WTC11 (cell line): ENCODE data around the gene RBM11. TPM values are rescaled to one million over a fixed set of nuclear protein-coding genes. Genes with fewer than 3 reads are reported as not detected.
A peak's percentile ranks its signal among the peaks of the same experiment; 100 is the strongest.

Source experiments
- ATAC-seq: fragments of 200-7000 bp; cut with Tn5 transposase; 2 replicates; pipeline ENCODE4 v1.10.0; 2021; ENCODE audit warnings: mild to moderate bottlenecking, moderate library complexity
- CTCF ChIA-PET: fragments of 300-600 bp; sonication (Branson Sonifier 250); formaldehyde crosslinking; loops from one replicate; lab custom pipeline; 2021; ENCODE audit warnings: antibody characterized with exemption; lab: Charles Lee
- POLR2A ChIA-PET: fragments of 350-600 bp; sonication (Branson Sonifier 250); formaldehyde crosslinking; loops from one replicate; lab custom pipeline; 2021; ENCODE audit warnings: antibody characterized with exemption; lab: Charles Lee
- DNase-seq: peaks from one replicate; pipeline ENCODE4 v3.0.0; 2021; ENCODE audit warnings: low spot score
- H3K27ac Mint-ChIP-seq: 2 replicates; pipeline ENCODE4 v1.8.0; 2021; ENCODE audit warnings: mixed read lengths
- H3K27me3 Mint-ChIP-seq: 2 replicates; pipeline ENCODE4 v1.8.0; 2021; ENCODE audit warnings: low read depth, mild to moderate bottlenecking, moderate library complexity, mixed read lengths
- H3K36me3 Mint-ChIP-seq: 2 replicates; pipeline ENCODE4 v1.8.0; 2021; ENCODE audit warnings: mixed read lengths
- H3K4me1 Mint-ChIP-seq: 2 replicates; pipeline ENCODE4 v1.8.0; 2022; ENCODE audit warnings: mixed read lengths
- H3K4me3 Mint-ChIP-seq: 2 replicates; pipeline ENCODE4 v1.8.0; 2021; ENCODE audit warnings: mild to moderate bottlenecking, moderate library complexity, mixed read lengths
- H3K9me3 Mint-ChIP-seq: 2 replicates; pipeline ENCODE4 v1.8.0; 2021; ENCODE audit warnings: mixed read lengths
- GRHL2 ChIP-seq: fragments of 250-450 bp; sonication (Bioruptor Pico); IDR thresholded peaks from 2 replicates; pipeline ENCODE4 v1.8.0; 2022; ENCODE audit warnings: mild to moderate bottlenecking, moderate library complexity; ENCODE audit not compliant: insufficient replicate concordance, severe bottlenecking
- GTF2I ChIP-seq: fragments of 250-450 bp; sonication (Bioruptor Pico); conservative IDR thresholded peaks from 2 replicates; pipeline ENCODE4 v1.4.0; 2021; ENCODE audit warnings: mild to moderate bottlenecking
- IRF2 ChIP-seq: sonication (generic); formaldehyde crosslinking; IDR thresholded peaks from 2 replicates; pipeline ENCODE4 v1.8.0; 2022; ENCODE audit warnings: low read depth, missing genetic modification reagents, borderline replicate concordance
- JAZF1 ChIP-seq: fragments of 250-450 bp; sonication (Bioruptor Pico); IDR thresholded peaks from 2 replicates; pipeline ENCODE4 v1.9.0; 2021; ENCODE audit warnings: moderate library complexity, mild to moderate bottlenecking, inconsistent platforms
- TEAD4 ChIP-seq: sonication (generic); formaldehyde crosslinking; IDR thresholded peaks from 2 replicates; pipeline ENCODE4 v1.8.0; 2022; ENCODE audit warnings: mild to moderate bottlenecking, missing genetic modification reagents
- ZNF121 ChIP-seq: sonication (generic); formaldehyde crosslinking; IDR thresholded peaks from 2 replicates; pipeline ENCODE4 v1.8.0; 2023; ENCODE audit warnings: missing genetic modification reagents
- ZNF263 ChIP-seq: sonication (generic); formaldehyde crosslinking; IDR thresholded peaks from 2 replicates; pipeline ENCODE4 v1.8.1; 2022; ENCODE audit warnings: low read depth, mild to moderate bottlenecking, moderate library complexity, missing genetic modification reagents
- ZNF396 ChIP-seq: fragments of 250-450 bp; sonication (Bioruptor Pico); IDR thresholded peaks from 2 replicates; pipeline ENCODE4 v1.8.0; 2021; ENCODE audit warnings: mild to moderate bottlenecking, moderate library complexity, borderline replicate concordance
- ZNF416 ChIP-seq: fragments of 250-450 bp; sonication (Bioruptor Pico); IDR thresholded peaks from 2 replicates; pipeline ENCODE4 v1.9.0; 2021; ENCODE audit warnings: mild to moderate bottlenecking, inconsistent platforms
- total RNA-seq: library from RNA; stranded (reverse); gene quantifications from 3 replicates; pipeline ENCODE4 v1.2.3, GENCODE V29; 2021
- TF ChIP-seq, protein P1 (sequence below): fragments of 250-450 bp; sonication (Bioruptor Pico); IDR thresholded peaks from 2 replicates; pipeline ENCODE4 v1.9.0; 2021; ENCODE audit warnings: mild to moderate bottlenecking
- TF ChIP-seq, protein P2 (sequence below): sonication (generic); formaldehyde crosslinking; conservative IDR thresholded peaks from 2 replicates; pipeline ENCODE4 v1.8.1; 2023; ENCODE audit warnings: mild to moderate bottlenecking, low read depth, missing genetic modification reagents, moderate library complexity
- TF ChIP-seq, protein P3 (sequence below): sonication (generic); formaldehyde crosslinking; IDR thresholded peaks from 2 replicates; pipeline ENCODE4 v1.8.1; 2022; ENCODE audit warnings: missing genetic modification reagents, borderline replicate concordance
- TF ChIP-seq, protein P4 (sequence below): sonication (generic); formaldehyde crosslinking; IDR thresholded peaks from 2 replicates; pipeline ENCODE4 v1.8.0; 2023; ENCODE audit warnings: missing genetic modification reagents
- TF ChIP-seq, protein P5 (sequence below): sonication (generic); formaldehyde crosslinking; IDR thresholded peaks from 2 replicates; pipeline ENCODE4 v1.8.1; 2023; ENCODE audit warnings: mild to moderate bottlenecking, missing genetic modification reagents, moderate library complexity
- TF ChIP-seq, protein P6 (sequence below): sonication (generic); formaldehyde crosslinking; IDR thresholded peaks from 2 replicates; pipeline ENCODE4 v1.8.0; 2022; ENCODE audit warnings: mild to moderate bottlenecking, missing genetic modification reagents

Gene RBM11
- total RNA-seq, 1 experiment from 2014 or later: 2.9 TPM

DNA sequence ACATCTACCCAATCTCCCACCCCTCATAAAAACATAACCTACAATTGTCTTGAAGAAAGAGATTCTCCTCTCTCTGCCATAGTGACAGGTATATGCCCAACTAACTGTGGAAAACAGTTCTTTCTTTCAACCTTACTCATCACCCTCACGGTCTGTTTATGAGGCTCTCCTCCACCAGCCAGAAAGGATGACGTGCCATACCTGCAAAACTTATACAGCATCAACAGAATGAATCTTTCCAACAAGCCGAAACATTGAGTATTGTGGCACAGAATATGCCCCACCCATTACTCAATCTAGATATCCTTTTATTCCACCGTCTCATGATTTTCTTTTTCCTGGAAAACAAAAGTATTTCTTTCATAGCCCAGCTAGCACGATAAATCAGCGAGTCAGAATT, 55.7 kb downstream of the RBM11 start (continued):
- TF ChIP-seq, protein P1, sequence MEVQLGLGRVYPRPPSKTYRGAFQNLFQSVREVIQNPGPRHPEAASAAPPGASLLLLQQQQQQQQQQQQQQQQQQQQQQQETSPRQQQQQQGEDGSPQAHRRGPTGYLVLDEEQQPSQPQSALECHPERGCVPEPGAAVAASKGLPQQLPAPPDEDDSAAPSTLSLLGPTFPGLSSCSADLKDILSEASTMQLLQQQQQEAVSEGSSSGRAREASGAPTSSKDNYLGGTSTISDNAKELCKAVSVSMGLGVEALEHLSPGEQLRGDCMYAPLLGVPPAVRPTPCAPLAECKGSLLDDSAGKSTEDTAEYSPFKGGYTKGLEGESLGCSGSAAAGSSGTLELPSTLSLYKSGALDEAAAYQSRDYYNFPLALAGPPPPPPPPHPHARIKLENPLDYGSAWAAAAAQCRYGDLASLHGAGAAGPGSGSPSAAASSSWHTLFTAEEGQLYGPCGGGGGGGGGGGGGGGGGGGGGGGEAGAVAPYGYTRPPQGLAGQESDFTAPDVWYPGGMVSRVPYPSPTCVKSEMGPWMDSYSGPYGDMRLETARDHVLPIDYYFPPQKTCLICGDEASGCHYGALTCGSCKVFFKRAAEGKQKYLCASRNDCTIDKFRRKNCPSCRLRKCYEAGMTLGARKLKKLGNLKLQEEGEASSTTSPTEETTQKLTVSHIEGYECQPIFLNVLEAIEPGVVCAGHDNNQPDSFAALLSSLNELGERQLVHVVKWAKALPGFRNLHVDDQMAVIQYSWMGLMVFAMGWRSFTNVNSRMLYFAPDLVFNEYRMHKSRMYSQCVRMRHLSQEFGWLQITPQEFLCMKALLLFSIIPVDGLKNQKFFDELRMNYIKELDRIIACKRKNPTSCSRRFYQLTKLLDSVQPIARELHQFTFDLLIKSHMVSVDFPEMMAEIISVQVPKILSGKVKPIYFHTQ: no peak
- TF ChIP-seq, all 79 proteins: peak for 0

DNA sequence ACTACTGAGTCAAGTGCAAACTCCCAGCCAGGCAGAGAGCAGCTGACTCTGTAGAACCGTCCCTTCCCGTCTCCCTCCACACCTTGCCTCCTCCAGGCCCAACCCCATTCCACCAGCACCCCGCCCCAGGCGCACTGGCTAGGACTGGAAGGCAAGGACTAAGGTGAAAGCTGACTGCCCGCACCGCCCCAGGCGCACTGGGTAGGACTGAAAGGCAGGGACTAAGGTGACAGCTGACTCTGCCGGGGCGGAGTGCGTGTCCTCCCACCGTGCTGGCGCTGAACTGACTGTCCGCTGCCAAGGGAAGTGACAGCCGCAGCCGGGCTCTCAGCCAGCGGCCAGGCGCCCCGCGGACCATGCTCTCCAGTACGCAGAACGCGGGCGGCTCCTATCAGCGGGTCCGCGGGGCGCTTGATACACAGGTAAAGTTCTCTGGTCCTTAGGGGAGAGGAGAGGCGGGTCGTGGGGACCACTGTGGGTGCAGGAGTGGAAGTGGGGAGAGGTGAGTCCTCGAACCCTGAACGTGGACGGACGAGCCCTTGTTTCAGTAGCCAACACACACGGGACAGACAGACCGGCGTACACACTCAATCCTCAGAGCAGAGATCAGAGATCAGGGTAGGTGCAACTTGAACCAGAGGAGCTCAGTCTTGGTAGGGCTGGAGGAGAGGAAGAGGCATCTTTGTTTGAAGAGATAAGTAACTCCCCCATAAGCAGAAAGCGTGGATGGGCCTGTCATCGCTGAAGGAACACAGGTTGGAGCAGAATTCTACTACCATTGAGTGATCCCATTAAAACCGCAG, 58.0 kb downstream of the RBM11 start:
- Mint-ChIP-seq H3K36me3 (no peaks in the 10 kb centered on the region), H3K4me3 (peak overlapping the region; percentile 65), H3K27ac (no peak overlapping the region), H3K4me1 (peaks cover 18% of the 10 kb centered on the region), H3K9me3 (no peaks in the 10 kb centered on the region), H3K27me3 (peaks cover 24% of the 10 kb centered on the region)
- TF ChIP-seq ZNF416 (no peak), ZNF396 (CRISPR knock-in tag) (no peak), GRHL2 (CRISPR knock-in tag) (no peak), TEAD4 (CRISPR knock-in tag) (no peak), ZNF263 (no peak), GTF2I (no peak), ZNF121 (CRISPR knock-in tag) (no peak), IRF2 (CRISPR knock-in tag) (no peak), JAZF1 (CRISPR knock-in tag) (no peak)
- TF ChIP-seq, protein P2, sequence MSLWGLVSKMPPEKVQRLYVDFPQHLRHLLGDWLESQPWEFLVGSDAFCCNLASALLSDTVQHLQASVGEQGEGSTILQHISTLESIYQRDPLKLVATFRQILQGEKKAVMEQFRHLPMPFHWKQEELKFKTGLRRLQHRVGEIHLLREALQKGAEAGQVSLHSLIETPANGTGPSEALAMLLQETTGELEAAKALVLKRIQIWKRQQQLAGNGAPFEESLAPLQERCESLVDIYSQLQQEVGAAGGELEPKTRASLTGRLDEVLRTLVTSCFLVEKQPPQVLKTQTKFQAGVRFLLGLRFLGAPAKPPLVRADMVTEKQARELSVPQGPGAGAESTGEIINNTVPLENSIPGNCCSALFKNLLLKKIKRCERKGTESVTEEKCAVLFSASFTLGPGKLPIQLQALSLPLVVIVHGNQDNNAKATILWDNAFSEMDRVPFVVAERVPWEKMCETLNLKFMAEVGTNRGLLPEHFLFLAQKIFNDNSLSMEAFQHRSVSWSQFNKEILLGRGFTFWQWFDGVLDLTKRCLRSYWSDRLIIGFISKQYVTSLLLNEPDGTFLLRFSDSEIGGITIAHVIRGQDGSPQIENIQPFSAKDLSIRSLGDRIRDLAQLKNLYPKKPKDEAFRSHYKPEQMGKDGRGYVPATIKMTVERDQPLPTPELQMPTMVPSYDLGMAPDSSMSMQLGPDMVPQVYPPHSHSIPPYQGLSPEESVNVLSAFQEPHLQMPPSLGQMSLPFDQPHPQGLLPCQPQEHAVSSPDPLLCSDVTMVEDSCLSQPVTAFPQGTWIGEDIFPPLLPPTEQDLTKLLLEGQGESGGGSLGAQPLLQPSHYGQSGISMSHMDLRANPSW (CRISPR knock-in tag): no peak
- TF ChIP-seq, protein P3, sequence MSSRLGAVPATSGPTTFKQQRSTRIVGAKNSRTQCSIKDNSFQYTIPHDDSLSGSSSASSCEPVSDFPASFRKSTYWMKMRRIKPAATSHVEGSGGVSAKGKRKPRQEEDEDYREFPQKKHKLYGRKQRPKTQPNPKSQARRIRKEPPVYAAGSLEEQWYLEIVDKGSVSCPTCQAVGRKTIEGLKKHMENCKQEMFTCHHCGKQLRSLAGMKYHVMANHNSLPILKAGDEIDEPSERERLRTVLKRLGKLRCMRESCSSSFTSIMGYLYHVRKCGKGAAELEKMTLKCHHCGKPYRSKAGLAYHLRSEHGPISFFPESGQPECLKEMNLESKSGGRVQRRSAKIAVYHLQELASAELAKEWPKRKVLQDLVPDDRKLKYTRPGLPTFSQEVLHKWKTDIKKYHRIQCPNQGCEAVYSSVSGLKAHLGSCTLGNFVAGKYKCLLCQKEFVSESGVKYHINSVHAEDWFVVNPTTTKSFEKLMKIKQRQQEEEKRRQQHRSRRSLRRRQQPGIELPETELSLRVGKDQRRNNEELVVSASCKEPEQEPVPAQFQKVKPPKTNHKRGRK (CRISPR knock-in tag): no peak
- TF ChIP-seq, protein P4, sequence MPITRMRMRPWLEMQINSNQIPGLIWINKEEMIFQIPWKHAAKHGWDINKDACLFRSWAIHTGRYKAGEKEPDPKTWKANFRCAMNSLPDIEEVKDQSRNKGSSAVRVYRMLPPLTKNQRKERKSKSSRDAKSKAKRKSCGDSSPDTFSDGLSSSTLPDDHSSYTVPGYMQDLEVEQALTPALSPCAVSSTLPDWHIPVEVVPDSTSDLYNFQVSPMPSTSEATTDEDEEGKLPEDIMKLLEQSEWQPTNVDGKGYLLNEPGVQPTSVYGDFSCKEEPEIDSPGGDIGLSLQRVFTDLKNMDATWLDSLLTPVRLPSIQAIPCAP (CRISPR knock-in tag): no peak
- ChIA-PET POLR2A (no interaction called here), CTCF (interaction anchor here (0.7 kb wide), 1 partner anchor 154 kb away, joined by 3 read pairs; no protein-coding TSS in a partner anchor)
- peak; percentile 65 for DNase-seq
- peak; percentile 91 for ATAC-seq

DNA sequence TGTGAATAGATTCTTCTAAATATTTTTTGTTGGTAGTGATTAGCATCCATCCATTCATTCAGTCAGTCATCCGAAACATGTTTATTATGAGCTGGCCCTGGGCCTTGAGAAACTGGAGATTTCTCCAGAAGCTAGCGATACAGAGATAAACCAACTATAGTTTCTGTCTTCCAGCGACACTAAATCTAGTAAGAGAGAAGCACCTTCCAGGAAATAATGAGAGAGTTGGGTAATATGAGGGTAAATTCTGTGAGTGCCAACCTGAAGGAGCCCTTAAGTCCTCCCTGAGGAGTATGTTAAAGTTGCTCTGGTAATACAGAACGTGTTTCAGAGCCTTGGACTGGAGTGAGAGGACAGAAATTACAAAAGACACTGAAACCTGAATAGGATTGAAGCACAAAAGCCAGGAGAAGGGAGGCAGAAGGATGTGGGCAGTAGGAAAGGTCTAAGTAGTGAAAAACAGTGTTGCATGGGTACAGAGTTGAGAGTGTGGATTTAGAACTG, 59.8 kb downstream of the RBM11 start:
- ATAC-seq (no peak), DNase-seq (no peak)
- Mint-ChIP-seq H3K36me3 (no peaks in the 10 kb centered on the region), H3K9me3 (no peaks in the 10 kb centered on the region), H3K27ac (no peak overlapping the region), H3K27me3 (peaks cover 30% of the 10 kb centered on the region), H3K4me1 (peaks cover 28% of the 10 kb centered on the region), H3K4me3 (no peak overlapping the region)
- ChIA-PET CTCF (no interaction called here), POLR2A (no interaction called here)
- TF ChIP-seq, protein P5, sequence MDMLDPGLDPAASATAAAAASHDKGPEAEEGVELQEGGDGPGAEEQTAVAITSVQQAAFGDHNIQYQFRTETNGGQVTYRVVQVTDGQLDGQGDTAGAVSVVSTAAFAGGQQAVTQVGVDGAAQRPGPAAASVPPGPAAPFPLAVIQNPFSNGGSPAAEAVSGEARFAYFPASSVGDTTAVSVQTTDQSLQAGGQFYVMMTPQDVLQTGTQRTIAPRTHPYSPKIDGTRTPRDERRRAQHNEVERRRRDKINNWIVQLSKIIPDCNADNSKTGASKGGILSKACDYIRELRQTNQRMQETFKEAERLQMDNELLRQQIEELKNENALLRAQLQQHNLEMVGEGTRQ (CRISPR knock-in tag): no peak
- TF ChIP-seq, protein P6, sequence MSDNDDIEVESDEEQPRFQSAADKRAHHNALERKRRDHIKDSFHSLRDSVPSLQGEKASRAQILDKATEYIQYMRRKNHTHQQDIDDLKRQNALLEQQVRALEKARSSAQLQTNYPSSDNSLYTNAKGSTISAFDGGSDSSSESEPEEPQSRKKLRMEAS (CRISPR knock-in tag): no peak
